GM15510 (cell line): ENCODE data around the gene MIGA1.

Experiments
- POLR2A ChIP-seq: IDR thresholded peaks from 3 replicates; pipeline ENCODE4 v1.6.1; 2011; ENCODE audit warnings: borderline replicate concordance; ENCODE audit not compliant: insufficient read length; ENCODE audit errors: extremely low read depth

The MIGA1 gene

DNA sequence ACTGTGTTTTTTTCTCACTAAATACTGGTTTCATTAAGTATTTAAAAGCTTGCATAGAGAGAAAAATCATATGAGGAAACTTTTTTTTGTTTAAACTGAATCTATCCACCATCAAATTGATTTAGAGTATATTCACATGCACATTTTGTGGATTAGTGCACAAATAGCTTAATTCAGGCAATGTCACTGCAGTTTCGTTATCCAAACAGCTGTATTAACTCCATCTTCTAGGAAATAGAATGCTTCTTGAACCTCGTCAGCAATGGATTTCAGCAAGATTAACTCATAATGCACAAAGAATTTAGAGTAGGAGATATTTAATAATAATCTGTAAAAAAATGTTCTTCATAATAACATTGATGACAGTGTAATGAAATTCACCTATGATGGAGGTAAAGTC is 146.5 kb downstream of the MIGA1 start:
- TF ChIP-seq POLR2A, result no peak

DNA sequence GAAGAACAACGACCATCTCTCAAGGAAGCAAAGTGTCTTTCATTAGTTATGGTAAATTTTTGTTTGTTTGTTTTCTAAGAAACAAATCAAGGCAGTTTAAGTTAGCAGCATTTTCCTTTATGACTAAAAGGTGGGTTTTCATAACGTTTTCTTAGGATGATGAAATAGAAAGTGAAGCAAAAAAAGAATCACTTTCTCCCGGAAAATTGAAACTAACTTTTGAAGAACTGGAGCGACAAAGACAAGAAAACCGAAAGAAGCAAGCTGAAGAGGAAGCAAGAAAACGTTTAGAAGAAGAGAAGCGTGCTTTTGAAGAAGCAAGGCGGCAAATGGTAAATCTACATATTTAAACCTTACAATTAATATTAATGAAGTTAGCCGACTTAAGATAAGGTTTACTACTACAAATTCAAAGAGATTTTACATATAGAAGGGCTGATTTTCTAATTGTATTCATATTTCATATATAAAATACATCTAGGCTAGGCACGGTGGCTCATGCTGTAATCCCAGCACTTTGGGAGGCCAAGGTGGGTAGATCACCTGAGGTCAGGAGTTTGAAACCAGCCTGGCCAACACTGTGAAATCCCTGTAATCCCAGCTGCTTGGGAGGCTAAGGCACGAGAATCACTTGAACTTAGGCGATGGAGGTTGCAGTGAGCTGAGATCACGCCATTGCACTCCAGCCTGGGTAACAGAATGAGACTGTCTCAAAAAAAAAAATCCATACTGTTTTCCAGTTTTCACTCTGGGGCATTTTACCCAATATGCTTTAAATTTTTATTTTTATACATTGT is 147.3 kb downstream of the MIGA1 start:
- no peak for TF ChIP-seq POLR2A

DNA sequence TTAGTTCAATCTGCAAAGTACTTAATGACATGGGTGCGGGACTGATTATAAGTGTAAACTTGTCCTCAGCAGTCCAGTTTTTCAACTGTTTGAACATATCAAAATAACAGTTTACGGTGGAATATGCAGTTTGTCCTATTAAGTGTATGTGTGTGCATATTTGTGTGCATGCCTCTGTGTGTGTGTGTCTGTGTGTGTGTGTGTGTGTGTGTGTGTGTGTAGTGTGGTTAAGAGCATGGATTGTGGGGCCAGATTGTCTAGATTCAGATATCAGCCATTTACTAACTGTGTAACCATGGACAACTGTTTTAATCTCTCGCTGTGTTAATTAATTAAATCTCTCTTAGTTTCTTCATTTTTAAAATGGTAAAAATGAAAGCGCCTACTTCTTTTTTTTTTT is 148.0 kb downstream of the MIGA1 start:
- TF ChIP-seq POLR2A, result no peak
